AG09309 (cell line): ENCODE data around the gene HSPA12B.

Experiments used
- DNase-seq: peaks from one replicate; pipeline ENCODE4 v3.0.0-alpha.2; 2010; ENCODE audit warnings: low read depth
- H3K4me3 ChIP-seq: 2 replicates; pipeline ENCODE4 v1.5.1; 2011; ENCODE audit warnings: mild to moderate bottlenecking, low read depth, low read length, moderate library complexity; ENCODE audit not compliant: control insufficient read depth
- TF ChIP-seq, protein P1 (sequence below): IDR thresholded peaks from 2 replicates; pipeline ENCODE4 v1.5.1; 2011; ENCODE audit warnings: mild to moderate bottlenecking, low read depth, low read length, inconsistent platforms; ENCODE audit not compliant: insufficient read depth, control insufficient read depth; ENCODE audit errors: missing control alignments

Gene HSPA12B

DNA sequence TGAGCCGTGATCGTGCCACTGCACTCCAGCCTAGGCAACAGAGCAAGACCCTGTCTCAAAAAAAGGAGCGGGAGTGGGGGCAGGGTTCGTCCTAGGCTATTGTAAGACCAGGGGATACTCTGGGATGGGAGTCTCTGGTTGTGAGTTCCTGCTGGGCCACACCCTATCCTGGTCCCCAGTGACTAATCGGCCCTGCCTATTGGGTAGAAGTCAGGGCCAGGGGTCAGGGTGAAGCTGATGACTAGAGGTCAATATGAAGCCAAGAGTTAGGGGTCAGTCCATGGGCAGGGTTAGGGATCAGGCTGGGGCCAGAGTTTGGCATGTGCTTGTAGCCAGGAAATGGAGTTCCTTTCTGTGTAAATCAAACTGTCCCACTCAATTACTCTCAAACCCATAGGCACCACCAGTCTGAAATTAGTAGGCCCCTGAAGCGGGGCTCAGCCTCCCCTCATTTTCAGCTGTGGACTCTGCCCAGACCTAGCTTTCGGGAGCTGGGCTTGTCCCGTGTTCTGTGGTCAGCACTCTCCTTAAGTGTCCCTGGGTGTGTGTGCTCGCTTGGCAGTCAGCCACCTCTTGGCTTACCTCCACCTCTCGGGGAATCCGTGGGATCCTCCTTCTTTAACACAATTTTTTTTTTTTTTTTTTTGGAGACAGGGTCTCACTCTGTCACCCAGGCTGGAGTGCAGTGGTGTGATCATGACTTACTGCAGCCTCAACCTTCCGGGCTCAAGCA lies 1.8 kb downstream of the HSPA12B start:
- TF ChIP-seq, protein P1, sequence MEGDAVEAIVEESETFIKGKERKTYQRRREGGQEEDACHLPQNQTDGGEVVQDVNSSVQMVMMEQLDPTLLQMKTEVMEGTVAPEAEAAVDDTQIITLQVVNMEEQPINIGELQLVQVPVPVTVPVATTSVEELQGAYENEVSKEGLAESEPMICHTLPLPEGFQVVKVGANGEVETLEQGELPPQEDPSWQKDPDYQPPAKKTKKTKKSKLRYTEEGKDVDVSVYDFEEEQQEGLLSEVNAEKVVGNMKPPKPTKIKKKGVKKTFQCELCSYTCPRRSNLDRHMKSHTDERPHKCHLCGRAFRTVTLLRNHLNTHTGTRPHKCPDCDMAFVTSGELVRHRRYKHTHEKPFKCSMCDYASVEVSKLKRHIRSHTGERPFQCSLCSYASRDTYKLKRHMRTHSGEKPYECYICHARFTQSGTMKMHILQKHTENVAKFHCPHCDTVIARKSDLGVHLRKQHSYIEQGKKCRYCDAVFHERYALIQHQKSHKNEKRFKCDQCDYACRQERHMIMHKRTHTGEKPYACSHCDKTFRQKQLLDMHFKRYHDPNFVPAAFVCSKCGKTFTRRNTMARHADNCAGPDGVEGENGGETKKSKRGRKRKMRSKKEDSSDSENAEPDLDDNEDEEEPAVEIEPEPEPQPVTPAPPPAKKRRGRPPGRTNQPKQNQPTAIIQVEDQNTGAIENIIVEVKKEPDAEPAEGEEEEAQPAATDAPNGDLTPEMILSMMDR, result no peak
- H3K4me3 ChIP-seq, result no peak overlapping the region
- no peak for DNase-seq

DNA sequence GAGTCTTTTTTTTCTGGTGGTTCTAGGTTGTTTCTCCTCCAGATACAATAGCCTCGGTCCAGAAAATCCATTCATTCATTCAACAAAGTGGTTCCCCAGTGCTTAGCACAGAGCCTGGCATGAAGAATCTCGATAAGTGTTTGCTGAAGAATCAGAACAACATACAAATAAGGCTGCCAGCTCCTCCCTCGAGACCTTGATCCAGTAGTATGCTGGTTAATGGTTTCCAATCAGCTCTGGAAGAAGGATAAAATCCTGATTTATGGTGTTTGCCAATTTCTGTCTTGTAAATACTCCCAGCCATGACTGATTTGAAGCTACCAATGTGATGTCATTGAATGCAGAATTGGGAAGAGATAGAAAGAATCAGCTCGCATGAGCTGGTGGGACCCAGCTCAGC lies 3.3 kb downstream of the HSPA12B start:
- DNase-seq, result no peak
- TF ChIP-seq, protein P1, result no peak
- H3K4me3 ChIP-seq, result no peak overlapping the region

DNA sequence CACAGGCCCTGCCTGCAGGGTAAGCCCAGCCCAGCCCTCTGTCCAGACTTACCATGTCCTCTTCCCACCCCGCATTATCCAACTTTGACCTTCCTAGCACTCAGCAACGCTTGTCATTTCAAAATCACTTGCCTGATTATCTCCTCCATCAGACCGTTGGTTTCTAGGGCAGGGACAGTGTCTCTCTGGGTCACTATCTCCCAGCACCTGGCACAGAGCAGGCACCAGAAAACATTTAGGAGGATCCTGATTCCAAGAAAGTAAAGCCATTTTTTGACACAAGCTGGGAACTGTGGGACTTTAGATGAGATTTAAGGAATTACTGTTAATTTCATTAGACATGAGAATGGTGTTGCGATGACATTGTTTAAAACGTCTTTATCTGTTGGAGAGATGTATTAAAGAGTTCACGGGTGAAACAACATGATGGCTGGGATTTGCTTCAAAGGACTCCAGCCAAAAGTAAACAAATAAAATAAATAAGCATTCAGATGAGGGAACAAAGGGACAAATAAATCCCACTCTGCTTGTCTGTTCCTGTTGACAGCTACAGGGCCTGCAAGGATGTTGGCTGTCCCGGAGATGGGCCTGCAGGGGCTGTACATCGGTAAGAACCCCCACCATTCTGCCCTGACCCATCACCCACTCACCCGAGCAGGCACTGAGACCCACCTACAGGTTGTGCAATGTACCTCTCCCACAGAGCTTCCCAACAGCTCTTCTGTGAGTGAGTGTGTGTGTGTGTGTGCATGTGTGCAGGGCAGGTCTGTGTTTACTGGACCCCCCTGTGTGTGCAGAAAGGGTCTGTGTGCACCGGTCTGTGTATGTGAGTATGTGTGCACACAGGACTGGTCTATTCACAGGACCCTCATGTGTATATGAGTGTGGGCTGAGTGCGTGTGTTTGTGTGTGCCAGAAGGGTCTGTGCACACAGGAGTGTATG lies 5.9 kb downstream of the HSPA12B start:
- TF ChIP-seq, protein P1, result no peak
- no peak for DNase-seq
- no peak overlapping the region for H3K4me3 ChIP-seq

DNA sequence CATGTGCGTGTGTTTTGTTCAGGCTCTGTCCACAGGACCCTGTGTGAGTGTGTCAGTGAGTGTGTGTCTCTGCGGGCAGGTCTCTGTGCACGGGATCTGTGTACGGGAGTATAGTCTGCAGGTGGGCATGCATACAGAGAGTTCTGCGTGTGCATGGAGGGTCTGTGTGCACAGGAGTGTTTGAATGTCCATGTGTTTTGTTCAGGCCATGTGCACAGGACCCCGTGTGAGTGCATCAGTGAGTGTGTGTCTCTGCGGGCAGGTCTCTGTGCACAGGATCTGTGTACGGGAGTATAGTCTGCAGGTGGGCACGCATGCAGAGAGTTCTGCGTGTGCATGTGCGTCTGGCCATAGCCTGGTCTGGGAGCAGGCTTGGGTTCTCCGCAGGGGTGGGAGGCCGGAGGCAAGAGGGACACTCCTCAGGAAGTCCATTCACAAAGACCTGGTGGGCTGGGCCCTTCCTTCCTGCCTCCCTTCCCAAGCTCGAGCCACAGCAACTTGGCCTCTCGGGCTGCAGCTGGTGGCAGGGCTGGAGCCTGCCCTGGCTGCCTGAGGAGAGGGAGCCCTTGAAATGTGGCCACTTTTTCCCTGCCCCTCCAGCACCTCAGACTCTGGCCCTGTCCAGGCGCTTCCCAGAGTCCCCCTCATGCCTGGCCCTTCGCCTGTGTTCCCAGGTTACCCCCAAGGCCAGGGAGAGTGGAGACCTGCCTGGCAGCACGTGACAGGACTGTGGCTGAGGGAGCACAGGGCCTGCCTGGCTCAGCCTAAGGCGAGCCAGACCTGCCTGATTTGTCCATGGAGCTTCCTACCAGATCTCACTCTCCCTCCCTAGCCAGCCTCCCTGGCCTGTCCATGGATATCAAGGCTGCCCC lies 6.8 kb downstream of the HSPA12B start:
- no peak for DNase-seq
- TF ChIP-seq, protein P1, result no peak
- no peak overlapping the region for H3K4me3 ChIP-seq

DNA sequence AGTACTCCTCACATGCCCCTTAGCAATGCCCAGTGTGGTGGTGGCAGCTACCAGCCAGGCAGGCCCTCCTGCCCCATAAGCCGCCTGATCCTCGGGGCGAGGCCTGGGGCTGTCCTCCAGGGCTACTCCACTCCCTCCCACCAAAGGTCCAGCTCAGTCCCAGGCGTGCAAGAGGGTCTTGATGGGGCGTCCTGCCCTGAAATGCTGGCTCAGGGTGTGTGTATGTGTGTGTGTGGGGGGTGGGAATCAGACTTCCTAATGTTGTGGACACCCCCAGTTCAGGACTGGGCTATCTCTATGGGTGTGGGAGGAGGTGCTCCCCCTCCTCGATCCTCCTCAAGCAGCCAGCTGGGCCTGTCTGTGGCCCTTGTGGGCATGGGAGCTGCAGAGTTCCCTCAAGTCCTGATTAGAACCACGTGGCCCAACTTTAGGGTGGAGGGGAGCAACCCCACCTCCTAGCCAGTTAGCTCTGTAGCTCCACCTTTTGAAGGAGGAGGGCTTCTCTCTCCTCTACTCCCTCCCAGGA lies 7.5 kb downstream of the HSPA12B start:
- H3K4me3 ChIP-seq, result no peak overlapping the region
- DNase-seq, result no peak
- TF ChIP-seq, protein P1, result no peak
